Measurements from ENCODE around the gene DNAH3.
"Not testable (repeated sequence)": the region's sequence is repeated elsewhere in the genome, so short reads cannot be mapped to it uniquely, and the experiment has no call there.

Gene DNAH3

GRCh38 chr16:20931066-20931600 is 219.5 kb downstream of the DNAH3 start:
- DNase-seq: no peak

DNA sequence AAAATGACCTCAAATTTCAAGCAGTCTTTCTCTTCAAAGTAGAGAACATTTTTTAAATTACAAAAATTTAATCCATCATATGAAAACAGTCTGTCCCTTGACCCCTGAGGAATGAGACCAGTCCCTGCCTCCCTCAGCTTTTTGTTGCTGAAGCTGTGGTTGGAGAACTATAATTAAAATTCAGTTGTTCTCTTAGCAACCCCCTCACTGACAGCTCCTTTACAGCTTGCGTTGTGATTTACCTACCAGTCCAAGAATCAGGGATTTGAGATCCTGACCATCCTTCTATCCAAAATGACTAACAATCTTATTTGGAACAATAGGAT is 220.3 kb downstream of the DNAH3 start:
- DNase-seq: no peak

GRCh38 chr16:20929676-20930364 is 220.8 kb downstream of the DNAH3 start:
- DNase-seq: not testable (repeated sequence)

- DNase-seq: no peak
Measured at GRCh38 chr16:20928774-20929411, 221.8 kb downstream of the DNAH3 start.

GRCh38 chr16:20925751-20926150 is 224.9 kb downstream of the DNAH3 start:
- no peak for DNase-seq

- no peak for DNase-seq
Measured at GRCh38 chr16:20923876-20924275, 226.8 kb downstream of the DNAH3 start.

GRCh38 chr16:20920799-20921198 is 229.8 kb downstream of the DNAH3 start:
- no peak for DNase-seq

DNA sequence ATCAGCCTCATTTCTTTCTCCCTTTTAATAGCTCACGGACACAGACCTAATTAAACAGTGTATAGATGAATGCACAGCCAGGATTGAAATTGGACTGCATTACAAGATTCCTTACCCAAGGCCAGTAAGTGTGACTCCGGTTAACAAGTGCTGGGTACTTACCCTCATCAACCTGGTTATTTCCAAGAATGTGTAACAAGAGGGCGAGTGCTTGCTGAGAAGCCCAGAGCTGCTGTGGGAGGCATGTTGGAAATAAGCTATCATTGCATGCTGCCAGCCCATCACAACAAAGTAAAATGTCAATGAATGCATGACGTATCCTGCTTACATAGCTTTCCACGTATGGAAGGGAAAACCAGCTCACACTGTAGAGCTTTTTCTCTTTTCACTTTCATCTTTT is 230.6 kb downstream of the DNAH3 start:
- no peak for DNase-seq

GRCh38 chr16:20918486-20919239 is 232.0 kb downstream of the DNAH3 start:
- DNase-seq: no peak

- no peak for DNase-seq
Measured at GRCh38 chr16:20916942-20917341, 233.7 kb downstream of the DNAH3 start.

GRCh38 chr16:20916289-20916688 is 234.4 kb downstream of the DNAH3 start:
- DNase-seq: no peak

DNA sequence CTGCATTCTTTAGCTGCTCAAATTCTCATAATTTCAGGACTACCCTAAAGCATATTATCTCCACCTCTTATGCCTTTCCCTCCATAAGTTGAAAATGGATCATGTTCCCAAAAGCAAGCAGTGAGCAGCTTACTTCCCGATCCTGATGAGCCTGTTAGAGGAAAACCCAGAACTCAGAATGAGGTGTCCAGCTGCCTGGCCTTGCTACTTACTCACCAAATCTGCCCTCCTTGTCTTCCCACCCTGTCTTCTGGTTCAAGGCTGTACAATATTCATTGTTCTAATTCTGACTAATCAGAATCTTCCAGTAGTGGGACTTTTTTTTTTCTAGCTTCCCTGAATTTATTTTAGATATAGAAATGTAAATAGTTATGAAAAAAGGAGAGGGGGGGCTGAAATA is 239.3 kb downstream of the DNAH3 start:
- DNase-seq: no peak

DNA sequence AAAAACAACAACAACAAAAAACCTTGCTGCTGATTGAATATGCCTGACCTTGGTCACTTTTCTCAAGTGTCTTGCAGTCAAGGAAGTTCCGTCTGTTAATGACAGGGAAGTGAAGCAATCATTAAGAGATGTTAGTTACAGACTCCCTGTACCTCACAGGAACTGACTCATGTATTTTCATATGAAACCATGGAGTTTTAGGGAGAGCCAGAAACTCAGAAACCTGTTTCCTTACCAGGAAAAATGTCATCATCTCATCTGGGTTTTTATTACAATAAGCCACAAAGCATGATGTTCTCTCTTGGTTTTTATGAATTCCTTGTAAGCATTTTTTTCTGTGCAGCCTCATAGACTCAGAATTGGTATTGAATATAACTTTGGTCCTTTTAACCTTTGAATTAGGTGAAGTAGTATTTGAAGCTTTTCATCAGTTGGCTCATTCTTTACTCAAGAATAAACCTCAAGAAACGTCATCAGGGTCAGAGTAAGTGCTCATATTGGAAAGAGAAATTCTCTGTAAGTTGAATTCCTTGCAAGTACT is 239.8 kb downstream of the DNAH3 start:
- no peak for DNase-seq

DNA sequence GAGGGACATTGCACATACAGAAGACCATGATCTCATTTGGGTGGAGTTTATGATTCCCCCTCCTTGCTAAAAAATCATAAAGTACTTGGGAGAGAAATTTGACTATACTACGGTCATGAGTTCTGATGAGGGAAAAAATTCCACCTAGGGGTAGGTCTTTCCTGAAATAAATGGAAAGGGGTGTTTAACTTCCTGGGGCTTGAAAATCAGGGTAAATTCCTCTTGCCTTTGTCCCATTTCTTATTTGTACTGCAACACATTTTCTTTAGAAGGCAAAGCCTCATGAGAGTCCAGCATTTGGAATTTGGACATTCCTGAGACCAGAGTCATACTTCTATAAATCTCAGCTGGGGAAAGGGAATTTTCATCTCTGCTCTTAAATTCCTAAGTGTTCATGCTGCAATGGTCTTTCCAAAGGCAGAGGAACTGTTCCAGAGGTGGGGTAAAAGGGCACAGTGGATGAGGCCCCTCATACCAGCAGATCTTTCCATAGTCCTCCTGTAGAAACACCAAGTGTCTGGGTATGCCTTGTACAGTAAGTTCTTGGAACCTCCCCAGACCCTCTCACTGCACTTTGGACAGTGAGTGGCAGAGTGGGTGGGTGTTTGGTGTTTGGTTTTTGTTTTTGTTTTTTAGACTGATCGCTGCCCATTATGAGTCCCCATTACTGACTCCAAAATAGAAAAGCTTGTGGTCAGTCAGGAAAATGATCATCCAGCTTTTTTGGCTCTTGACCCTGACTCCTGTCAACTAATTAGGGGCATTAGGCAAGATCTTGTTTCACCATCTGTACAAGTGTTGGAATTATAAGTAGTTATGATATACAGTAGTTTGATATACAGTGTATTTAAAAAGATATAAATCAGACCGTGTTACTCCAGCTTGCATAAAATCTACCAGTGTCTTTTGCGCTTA is 244.0 kb downstream of the DNAH3 start:
- no peak for DNase-seq

DNA sequence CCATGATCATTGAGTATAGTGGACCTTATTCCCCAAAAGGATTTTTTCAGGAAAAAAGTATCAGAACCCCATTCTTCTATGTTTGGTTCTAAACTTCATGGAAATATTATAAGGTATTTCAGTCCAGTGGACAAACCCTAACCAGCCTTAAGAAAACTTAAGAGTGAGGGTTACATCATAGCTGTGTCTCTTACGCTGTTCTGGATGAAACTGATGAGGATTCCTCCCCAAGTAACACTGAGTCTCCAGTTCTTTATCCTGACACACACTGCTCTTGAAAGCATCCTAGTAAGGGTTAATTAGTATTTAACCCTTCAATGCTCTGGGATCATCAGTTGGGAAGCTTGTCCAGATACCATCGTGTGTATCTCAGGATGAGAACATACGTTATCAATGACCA is 245.1 kb downstream of the DNAH3 start:
- no peak for DNase-seq

DNA sequence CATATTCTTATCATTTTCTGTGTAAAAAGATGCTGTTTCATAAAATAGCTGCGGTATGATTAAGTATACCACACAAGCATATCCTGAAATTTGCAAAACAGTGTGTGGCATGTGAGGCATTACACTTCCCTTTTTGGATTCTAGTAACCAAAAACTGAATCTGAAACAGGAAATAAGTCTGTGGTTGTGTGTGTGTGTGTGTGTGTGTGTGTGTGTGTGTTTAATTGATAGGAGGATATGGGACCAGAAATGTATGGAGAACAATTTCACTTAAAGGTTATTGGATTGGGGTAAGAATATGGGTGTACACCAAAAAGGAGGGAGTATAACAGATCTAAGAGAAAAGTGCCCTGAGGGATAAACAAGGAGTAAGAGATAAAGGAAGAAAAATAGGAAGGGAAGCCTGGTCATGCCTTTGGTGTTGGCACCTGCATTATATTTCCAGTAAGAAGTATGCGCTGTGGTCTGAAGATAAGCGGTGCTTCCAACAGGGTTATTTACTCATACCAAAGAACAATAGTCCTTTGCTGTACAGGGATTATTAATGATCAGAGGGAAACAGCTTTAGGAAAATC is 246.1 kb downstream of the DNAH3 start:
- no peak for DNase-seq

- DNase-seq: no peak
Measured at GRCh38 chr16:20903899-20904506, 246.6 kb downstream of the DNAH3 start.

DNA sequence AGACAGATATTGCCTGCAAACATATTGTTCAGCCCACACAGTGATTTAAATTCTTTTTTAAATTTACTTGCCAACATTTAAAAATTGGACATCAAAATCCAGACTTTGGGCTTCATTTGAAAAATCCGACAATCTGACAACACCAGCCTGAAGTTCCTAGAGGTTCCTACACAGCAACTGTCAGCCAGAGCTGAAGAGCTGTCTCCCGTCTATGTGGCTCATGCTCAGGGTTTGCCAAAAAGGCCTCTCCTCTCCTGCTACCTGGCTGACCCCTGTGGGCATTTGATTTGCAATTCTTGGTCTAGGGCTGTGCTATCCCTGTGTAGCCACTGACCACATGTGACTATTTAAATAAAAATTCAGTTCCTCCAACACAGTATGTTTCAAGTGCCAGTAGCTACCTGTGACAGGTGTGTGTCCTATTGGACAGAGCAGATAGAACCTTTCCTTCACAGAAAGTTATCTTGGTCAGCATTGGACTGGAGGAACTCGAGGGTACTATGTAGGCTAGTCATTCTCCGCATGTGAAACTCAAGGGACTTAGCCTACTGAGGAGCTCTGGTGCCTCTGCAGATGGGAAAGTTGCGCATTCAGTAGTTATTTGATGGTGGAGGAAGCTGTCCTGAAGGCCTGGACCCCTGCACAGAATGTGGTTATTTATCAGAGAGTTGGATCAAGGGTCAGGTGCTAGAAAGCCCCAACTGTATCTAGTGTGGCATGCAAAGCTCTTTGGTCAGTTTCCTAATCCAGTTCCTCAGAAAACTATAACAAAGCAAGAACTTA is 247.3 kb downstream of the DNAH3 start:
- no peak for DNase-seq

- DNase-seq: no peak
Measured at GRCh38 chr16:20902426-20902825, 248.2 kb downstream of the DNAH3 start.

- DNase-seq: peak; percentile 30
Measured at GRCh38 chr16:20901436-20902112, 249.1 kb downstream of the DNAH3 start.
